Stimulated activated CD4-positive, alpha-beta T cell treated with anti-CD3 and anti-CD28 coated beads, Interleukin-15, amount 100 ng/mL, for 1 hour (primary cell): Measurements from ENCODE around the gene CCDC172.
"Not testable (repeated sequence)": the region's sequence is repeated elsewhere in the genome, so short reads cannot be mapped to it uniquely, and the experiment has no call there.

Experiments used
- DNase-seq, 2 donors: peaks; one replicate each; pipeline ENCODE4 v3.0.0-alpha.2; 2020; ENCODE audit warnings: low read depth in 1 of 2, low spot score in 1 of 2

Gene CCDC172

DNA sequence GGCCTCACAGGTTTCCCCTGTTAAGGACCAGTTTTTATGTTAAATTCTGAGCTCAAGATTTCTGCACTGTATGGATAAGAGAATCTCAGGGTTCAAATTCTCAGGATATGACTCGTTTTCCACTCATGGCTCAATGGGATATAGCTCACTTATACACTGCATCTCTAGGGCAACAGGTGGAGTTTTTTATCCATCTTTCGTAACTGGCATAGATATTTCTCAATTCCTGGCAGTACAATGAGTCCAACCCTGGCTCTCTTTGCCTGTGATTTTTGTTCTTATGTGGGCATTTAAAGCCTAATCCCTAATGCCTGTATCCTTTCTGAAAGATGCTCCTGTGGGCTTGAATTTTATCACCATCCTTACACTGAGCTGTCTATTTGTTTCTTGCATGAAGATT lies 7.6 kb downstream of the CCDC172 start:
- no peak for DNase-seq

GRCh38 chr10:116336866-116337265 lies 12.6 kb downstream of the CCDC172 start:
- DNase-seq, result no peak

DNA sequence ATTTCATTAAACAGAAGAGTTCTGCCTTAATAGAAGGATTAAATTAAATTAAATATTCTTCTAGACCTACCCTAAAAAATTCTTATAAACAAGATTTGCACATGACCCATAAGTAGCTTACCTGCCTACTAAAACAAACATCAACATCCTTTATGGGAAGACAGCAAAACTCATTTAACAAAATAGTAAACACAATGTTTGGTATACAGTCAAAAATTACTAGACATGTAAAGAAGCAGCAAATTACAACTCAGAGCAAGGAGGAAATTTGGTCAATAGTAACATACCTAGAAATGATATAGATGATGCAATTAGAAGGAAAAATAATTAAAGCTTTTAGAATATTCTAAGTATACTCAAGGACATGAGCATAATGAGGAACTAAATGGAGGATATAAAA lies 27.9 kb downstream of the CCDC172 start:
- no peak for DNase-seq

- DNase-seq, result no peak
Measured at GRCh38 chr10:116353817-116354216, 29.6 kb downstream of the CCDC172 start.

- no peak for DNase-seq
Measured at GRCh38 chr10:116355341-116355740, 31.1 kb downstream of the CCDC172 start.

GRCh38 chr10:116356833-116357232 lies 32.6 kb downstream of the CCDC172 start:
- no peak for DNase-seq

- no peak for DNase-seq
Measured at GRCh38 chr10:116364868-116365267, 40.6 kb downstream of the CCDC172 start.

- no peak for DNase-seq
Measured at GRCh38 chr10:116371737-116372136, 47.5 kb downstream of the CCDC172 start.

- no peak for DNase-seq
Measured at GRCh38 chr10:116382290-116382689, 58.0 kb downstream of the CCDC172 start.

DNA sequence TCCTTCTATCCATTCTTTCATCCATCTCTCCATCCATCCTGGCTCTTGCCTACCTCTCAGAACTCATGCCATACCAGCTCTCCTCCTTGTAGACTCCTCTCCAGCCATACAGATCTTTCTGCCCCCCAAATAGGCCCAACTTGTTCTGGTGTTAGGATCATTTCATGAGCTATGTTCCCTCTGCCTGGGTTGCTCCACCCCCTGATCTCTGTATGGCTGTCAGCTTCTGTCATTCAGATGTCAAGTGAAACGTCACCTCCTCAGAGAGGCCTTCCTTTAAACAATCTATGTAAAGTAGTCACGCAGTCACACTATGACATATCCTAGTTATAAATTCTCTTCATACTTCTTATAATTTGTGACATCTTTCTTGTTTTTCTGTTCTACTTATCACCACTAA lies 61.1 kb downstream of the CCDC172 start:
- DNase-seq, result no peak

- no peak for DNase-seq
Measured at GRCh38 chr10:116385994-116386809, 62.0 kb downstream of the CCDC172 start.

GRCh38 chr10:116393246-116393831 lies 69.1 kb downstream of the CCDC172 start:
- not testable (repeated sequence) for DNase-seq

GRCh38 chr10:116395223-116395985 lies 71.2 kb downstream of the CCDC172 start:
- DNase-seq, result no peak

DNA sequence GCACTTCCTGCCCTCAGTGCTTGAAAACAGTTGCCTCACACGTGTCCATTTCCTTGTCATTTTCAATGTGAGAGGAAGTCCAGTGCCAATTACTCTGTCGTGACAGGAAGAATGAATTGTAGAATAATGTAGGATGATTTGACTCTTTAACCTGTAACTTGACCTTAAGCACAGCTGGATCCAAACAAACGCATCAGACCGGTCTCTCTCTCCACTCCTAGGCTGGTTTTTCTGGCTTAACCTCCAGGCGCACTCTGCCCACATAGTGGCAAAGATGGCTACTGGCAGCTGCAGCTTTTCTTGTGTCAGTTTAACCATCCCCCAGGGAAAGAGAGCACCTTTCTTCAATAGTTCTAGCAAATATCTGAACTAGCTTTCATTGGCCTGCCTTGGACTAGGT lies 74.0 kb downstream of the CCDC172 start:
- DNase-seq, result no peak

GRCh38 chr10:116402858-116403257 lies 78.6 kb downstream of the CCDC172 start:
- DNase-seq, result no peak

DNA sequence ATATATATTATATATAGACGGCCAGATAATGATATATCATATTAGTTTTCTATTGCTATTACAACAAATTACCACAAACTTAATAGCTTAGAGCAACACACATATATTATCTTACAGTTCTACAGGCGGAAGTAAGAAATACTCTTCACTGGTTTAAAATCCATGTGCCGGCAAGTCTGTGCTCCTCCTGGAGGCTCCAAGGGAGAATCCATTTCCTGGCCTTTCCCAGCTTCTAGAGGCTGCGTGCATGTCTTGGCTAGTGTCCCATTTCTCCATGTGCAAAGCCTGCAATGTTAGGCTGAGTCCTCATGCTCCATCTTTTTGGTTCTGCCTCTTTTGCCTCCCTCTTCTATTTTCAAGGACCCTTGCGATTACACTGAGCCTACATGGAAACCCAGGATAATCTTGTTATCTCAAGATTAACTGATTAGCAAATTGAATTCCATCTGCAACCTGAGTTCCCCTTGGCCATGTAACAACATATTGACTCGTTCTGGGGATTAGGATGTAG lies 79.5 kb downstream of the CCDC172 start:
- DNase-seq, result no peak

DNA sequence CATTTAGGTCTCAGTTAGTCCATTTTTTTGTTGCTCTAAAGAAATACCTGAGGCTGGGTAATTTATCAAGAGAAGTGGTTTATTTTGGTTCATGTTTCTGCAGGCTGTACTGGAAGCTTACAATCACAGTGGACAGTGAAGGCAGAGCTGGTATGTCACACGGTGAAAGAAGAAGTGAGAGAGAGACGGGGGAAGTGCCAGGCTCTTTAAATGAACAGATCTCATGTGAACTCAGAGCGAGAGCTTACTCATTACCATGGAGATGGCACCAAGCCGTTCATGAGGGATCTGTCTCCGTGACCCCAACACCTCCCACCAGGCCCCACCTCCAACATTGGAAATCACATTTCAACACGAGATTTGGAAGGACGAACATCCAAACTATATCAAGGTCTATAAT lies 84.5 kb downstream of the CCDC172 start:
- no peak for DNase-seq

- DNase-seq, result no peak
Measured at GRCh38 chr10:116410351-116410750, 86.1 kb downstream of the CCDC172 start.

DNA sequence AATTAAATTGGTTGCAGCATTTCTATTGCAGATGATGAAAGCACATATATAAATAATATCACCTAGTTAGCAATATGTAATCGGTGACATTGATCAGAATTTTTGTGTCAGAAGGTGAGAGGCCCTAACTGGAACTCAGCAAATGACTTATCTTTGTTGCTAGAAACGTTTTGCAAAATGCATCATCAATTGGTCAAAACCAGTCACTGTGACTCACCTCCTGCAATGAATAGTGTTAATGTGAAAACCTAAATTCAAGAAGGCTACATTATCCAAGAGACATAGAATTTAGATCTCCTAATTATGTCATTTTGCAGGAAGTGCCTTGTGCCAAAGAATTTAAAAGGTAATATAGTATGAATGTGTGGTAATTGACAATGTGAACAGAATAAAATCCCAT lies 93.6 kb downstream of the CCDC172 start:
- DNase-seq, result no peak

DNA sequence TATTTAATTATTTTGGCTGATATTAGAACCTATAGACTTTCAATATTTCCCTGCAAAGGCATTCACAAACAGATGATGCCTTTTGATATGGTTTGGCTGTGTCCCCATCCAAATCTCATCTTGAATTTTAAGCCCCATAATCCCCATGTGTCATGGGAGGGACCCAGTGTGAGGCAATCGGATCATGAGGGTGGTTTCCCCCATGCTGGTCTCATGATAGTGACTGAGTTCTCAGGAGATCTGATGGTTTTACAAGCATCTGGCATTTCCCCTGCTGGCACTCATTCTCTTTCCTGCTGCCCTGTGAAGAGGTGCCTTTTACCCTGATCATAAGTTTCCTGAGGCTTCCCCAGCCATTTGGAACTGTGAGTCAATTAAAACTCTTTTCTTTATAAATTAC lies 94.1 kb downstream of the CCDC172 start:
- DNase-seq, result no peak

DNA sequence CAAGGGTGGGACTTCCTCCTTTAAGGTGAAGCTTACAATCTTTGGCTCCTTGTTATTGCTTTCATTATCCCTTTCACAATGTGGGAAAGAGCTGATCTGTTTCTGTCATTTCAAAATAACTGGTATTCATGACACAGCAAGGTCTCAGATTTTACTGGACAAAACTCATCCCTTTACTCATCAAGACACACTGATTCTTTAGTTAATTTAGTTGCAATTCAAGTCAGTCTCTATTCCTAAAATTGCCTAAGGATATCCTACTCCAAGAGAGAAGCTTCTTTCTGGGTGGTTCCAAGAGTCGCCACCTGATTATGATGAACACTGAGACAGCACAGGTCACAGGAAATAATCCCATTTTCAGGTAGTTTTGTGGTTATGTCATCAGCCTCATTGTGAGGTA lies 97.6 kb downstream of the CCDC172 start:
- DNase-seq, result no peak

- DNase-seq, result no peak
Measured at GRCh38 chr10:116427671-116428070, 103.4 kb downstream of the CCDC172 start, which contains the start of gene PNLIPRP3. PNLIPRP3 (plus strand) TSS chr10:116427847; CDS start chr10:116428013, 166 bp downstream.
